ENCODE results near the gene PCSK4. TPM values are rescaled to one million over a fixed set of nuclear protein-coding genes. Genes with fewer than 3 reads are reported as not detected.

PCSK4 gene
- total and polyA plus RNA-seq, 10 of the 15 experiments (the other 5 are each of a cell fraction or from before 2014, with no cell fraction given), result 0.27 to 0.99 (median 0.40) TPM; not detected in 3

DNA sequence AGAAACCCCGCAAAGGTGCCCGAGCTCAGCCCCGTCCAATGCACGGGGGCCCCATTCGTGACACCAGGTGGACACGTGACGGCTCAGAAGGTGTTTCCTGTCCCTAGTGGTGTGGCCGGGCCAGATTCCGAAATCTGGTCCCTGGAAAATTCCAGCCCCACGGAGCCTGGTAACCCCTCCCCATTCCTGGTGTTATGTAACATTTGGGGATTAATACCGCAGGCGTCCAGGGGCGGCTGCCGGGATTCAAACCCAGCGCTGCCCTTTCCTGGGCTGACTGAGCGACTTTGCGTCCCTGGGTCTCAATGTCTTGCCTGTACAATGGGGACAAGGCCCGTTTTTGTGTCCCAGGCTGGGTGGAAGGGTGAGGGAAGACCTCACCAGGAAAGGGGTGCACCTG lies 32.7 kb upstream of the PCSK4 start (continued):
- TF ChIP-seq, protein P1, sequence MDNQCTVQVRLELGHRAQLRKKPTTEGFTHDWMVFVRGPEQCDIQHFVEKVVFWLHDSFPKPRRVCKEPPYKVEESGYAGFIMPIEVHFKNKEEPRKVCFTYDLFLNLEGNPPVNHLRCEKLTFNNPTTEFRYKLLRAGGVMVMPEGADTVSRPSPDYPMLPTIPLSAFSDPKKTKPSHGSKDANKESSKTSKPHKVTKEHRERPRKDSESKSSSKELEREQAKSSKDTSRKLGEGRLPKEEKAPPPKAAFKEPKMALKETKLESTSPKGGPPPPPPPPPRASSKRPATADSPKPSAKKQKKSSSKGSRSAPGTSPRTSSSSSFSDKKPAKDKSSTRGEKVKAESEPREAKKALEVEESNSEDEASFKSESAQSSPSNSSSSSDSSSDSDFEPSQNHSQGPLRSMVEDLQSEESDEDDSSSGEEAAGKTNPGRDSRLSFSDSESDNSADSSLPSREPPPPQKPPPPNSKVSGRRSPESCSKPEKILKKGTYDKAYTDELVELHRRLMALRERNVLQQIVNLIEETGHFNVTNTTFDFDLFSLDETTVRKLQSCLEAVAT (IDR thresholded peaks at IDR 0.05), result no peak
- TF ChIP-seq KAT2A (conservative IDR thresholded peaks at IDR 0.05; ENCODE audit: control insufficient read depth, low read depth, low read length), result no peak

DNA sequence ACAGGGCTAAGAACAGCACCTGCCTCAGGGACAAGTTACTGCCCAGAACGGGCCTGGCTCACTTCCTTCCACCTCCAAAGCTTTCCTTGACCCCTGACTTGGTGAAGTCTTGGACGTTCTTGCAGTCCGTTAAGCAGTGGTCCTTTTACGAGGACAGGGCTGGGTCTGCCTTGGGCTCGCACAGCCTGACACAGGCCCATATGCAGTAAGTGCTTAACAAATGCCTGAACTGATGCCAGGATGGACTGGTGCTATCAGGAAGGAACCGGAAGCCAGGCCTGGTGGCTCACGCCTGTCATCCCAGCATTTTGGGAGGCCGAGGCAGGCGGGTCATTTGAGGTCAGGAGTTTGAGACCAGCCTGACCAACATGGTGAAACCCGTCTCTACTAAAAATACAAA lies 31.9 kb upstream of the PCSK4 start:
- H3K4me2 ChIP-seq (ENCODE audit: control insufficient read depth, insufficient read depth), result no peak overlapping the region
- in situ Hi-C loops (cut with MboI) (no loop called here), intact Hi-C loops (cut with micrococcal nuclease; ENCODE audit: unreplicated experiment) (no loop called here)
- no TSS peak for BruUV-seq (replicated peaks)
- no peak overlapping the region for H3K4me3 ChIP-seq
- no peak for DNase-seq (ENCODE audit: low read depth, low spot score)
- no peak for ATAC-seq
- FAIRE-seq, result no peak
- ChIA-PET SMC1A (ENCODE audit: uncharacterized antibody, unreplicated experiment) (no interaction called here), CTCF (interaction anchor here (1.0 kb wide), 1 partner anchor 24 kb away, joined by 3 read pairs; no protein-coding TSS in a partner anchor), POLR2A (no interaction called here), RAD21 (ENCODE audit: unreplicated experiment) (no interaction called here)
- H3K9me3 ChIP-seq (replicated peaks; ENCODE audit: control insufficient read depth, insufficient read depth, low read length), result no peaks in the 10 kb centered on the region
- 50% methylated on average over 10 of the region's 10 CpGs for WGBS (ENCODE audit: insufficient coverage, insufficient replicate concordance, low lambda C conversion rate, missing lambda C conversion rate)
- no peaks in the 10 kb centered on the region for H3K4me1 ChIP-seq (ENCODE audit: control insufficient read depth, insufficient read depth, low read length)
- H3K36me3 ChIP-seq (ENCODE audit: control insufficient read depth in 2 of 2, insufficient read depth in 2 of 2, low read length in 1 of 2), result no peaks in the 10 kb centered on the region
- no peak overlapping the region for H3K9ac ChIP-seq (ENCODE audit: control insufficient read depth, insufficient read depth, low read length)
- H3K79me2 ChIP-seq (ENCODE audit: control insufficient read depth, insufficient read depth, low read length), result no peaks in the 10 kb centered on the region
- no peaks in the 10 kb centered on the region for H4K20me1 ChIP-seq (ENCODE audit: control insufficient read depth, insufficient read depth)
- no peak overlapping the region for H3K27ac ChIP-seq (ENCODE audit: control insufficient read depth, insufficient read depth)
- no peak overlapping the region for H2AFZ ChIP-seq (ENCODE audit: control insufficient read depth, low read depth, low read length)
- peaks cover 0 to 2% of the 10 kb centered on the region in 2 experiments; a peak in 3 of 4 replicates for H3K27me3 ChIP-seq (replicated peaks in 1 of 2; ENCODE audit: control insufficient read depth in 2 of 2, insufficient read depth in 2 of 2, low read length in 1 of 2)
- no peak for TF ChIP-seq EGR1 (IDR thresholded peaks at IDR 0.05; ENCODE audit: borderline replicate concordance in 1 of 2, low read depth in 2 of 2, low read length in 2 of 2)
- TF ChIP-seq SREBF1 (IDR thresholded peaks at IDR 0.05; ENCODE audit: low read length), result no peak
- no peak for TF ChIP-seq NR2F1 (conservative IDR thresholded peaks at IDR 0.05)
- no peak for TF ChIP-seq KLF5 (IDR thresholded peaks at IDR 0.05; ENCODE audit: partially characterized antibody)
- no peak for TF ChIP-seq JUND (IDR thresholded peaks at IDR 0.05; ENCODE audit: low read depth, low read length)
- TF ChIP-seq, protein P2, sequence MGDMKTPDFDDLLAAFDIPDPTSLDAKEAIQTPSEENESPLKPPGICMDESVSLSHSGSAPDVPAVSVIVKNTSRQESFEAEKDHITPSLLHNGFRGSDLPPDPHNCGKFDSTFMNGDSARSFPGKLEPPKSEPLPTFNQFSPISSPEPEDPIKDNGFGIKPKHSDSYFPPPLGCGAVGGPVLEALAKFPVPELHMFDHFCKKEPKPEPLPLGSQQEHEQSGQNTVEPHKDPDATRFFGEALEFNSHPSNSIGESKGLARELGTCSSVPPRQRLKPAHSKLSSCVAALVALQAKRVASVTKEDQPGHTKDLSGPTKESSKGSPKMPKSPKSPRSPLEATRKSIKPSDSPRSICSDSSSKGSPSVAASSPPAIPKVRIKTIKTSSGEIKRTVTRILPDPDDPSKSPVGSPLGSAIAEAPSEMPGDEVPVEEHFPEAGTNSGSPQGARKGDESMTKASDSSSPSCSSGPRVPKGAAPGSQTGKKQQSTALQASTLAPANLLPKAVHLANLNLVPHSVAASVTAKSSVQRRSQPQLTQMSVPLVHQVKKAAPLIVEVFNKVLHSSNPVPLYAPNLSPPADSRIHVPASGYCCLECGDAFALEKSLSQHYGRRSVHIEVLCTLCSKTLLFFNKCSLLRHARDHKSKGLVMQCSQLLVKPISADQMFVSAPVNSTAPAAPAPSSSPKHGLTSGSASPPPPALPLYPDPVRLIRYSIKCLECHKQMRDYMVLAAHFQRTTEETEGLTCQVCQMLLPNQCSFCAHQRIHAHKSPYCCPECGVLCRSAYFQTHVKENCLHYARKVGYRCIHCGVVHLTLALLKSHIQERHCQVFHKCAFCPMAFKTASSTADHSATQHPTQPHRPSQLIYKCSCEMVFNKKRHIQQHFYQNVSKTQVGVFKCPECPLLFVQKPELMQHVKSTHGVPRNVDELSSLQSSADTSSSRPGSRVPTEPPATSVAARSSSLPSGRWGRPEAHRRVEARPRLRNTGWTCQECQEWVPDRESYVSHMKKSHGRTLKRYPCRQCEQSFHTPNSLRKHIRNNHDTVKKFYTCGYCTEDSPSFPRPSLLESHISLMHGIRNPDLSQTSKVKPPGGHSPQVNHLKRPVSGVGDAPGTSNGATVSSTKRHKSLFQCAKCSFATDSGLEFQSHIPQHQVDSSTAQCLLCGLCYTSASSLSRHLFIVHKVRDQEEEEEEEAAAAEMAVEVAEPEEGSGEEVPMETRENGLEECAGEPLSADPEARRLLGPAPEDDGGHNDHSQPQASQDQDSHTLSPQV (IDR thresholded peaks at IDR 0.05), result no peak
- TF ChIP-seq CHD1 (IDR thresholded peaks at IDR 0.05; ENCODE audit: low read depth, low read length), result no peak
- TF ChIP-seq SUZ12 (IDR thresholded peaks at IDR 0.05; ENCODE audit: unreplicated experiment), result no peak
- no peak for TF ChIP-seq POLR2AphosphoS5 (IDR thresholded peaks at IDR 0.05; ENCODE audit: low read length)
- TF ChIP-seq, protein P3, sequence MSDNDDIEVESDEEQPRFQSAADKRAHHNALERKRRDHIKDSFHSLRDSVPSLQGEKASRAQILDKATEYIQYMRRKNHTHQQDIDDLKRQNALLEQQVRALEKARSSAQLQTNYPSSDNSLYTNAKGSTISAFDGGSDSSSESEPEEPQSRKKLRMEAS (IDR thresholded peaks at IDR 0.05; ENCODE audit: low read depth, low read length), result no peak
- TF ChIP-seq NBN (IDR thresholded peaks at IDR 0.05), result no peak
- no peak for TF ChIP-seq PAX5 (IDR thresholded peaks at IDR 0.05; ENCODE audit: borderline replicate concordance, low read depth, low read length)
- no peak for TF ChIP-seq MYC (IDR thresholded peaks at IDR 0.05; ENCODE audit: insufficient read depth, insufficient read length, insufficient replicate concordance, low read length, severe bottlenecking)
- TF ChIP-seq TCF12 (IDR thresholded peaks at IDR 0.05; ENCODE audit: low read depth, low read length), result no peak
- no peak for TF ChIP-seq SMC3 (IDR thresholded peaks at IDR 0.05; ENCODE audit: borderline replicate concordance, low read length)
- TF ChIP-seq, protein P4, sequence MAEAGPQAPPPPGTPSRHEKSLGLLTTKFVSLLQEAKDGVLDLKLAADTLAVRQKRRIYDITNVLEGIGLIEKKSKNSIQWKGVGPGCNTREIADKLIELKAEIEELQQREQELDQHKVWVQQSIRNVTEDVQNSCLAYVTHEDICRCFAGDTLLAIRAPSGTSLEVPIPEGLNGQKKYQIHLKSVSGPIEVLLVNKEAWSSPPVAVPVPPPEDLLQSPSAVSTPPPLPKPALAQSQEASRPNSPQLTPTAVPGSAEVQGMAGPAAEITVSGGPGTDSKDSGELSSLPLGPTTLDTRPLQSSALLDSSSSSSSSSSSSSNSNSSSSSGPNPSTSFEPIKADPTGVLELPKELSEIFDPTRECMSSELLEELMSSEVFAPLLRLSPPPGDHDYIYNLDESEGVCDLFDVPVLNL (IDR thresholded peaks at IDR 0.05; ENCODE audit: low read depth, low read length), result no peak

All from GM12878 (cell line).